GM19043 (cell line): ENCODE measurements around the gene EIF4G3.
"Not testable (repeated sequence)": the region's sequence is repeated elsewhere in the genome, so short reads cannot be mapped to it uniquely, and the experiment has no call there.

ENCODE experiments used
- ATAC-seq: cut with Tn5 transposase; IDR thresholded peaks from one replicate; pipeline ENCODE4 v1.9.1; 2021; ENCODE audit warnings: low read depth; ENCODE audit not compliant: unreplicated experiment

The EIF4G3 gene

GRCh38 chr1:20846461-20847374 is 330.0 kb downstream of the EIF4G3 start:
- ATAC-seq: no peak

GRCh38 chr1:20840731-20841130 is 336.0 kb downstream of the EIF4G3 start:
- ATAC-seq: no peak

GRCh38 chr1:20837554-20838192 is 339.0 kb downstream of the EIF4G3 start:
- no peak for ATAC-seq

- no peak for ATAC-seq
Observed at GRCh38 chr1:20836230-20836629, 340.5 kb downstream of the EIF4G3 start.

GRCh38 chr1:20834780-20835179 is 341.9 kb downstream of the EIF4G3 start:
- no peak for ATAC-seq

GRCh38 chr1:20834192-20834591 is 342.5 kb downstream of the EIF4G3 start:
- no peak for ATAC-seq

- no peak for ATAC-seq
Observed at GRCh38 chr1:20830378-20830777, 346.3 kb downstream of the EIF4G3 start.

GRCh38 chr1:20829946-20830345 is 346.8 kb downstream of the EIF4G3 start:
- no peak for ATAC-seq

- ATAC-seq: no peak
Observed at GRCh38 chr1:20829531-20829930, 347.2 kb downstream of the EIF4G3 start.

- ATAC-seq: no peak
Observed at GRCh38 chr1:20823845-20824244, 352.9 kb downstream of the EIF4G3 start.

- ATAC-seq: no peak
Observed at GRCh38 chr1:20821466-20821865, 355.2 kb downstream of the EIF4G3 start.

GRCh38 chr1:20819818-20820217 is 356.9 kb downstream of the EIF4G3 start:
- ATAC-seq: no peak

GRCh38 chr1:20814534-20814871 is 362.2 kb downstream of the EIF4G3 start:
- no peak for ATAC-seq

- no peak for ATAC-seq
Observed at GRCh38 chr1:20811916-20812315, 364.8 kb downstream of the EIF4G3 start.

GRCh38 chr1:20793236-20793635 is 383.5 kb downstream of the EIF4G3 start:
- ATAC-seq: no peak

GRCh38 chr1:20792196-20792595 is 384.5 kb downstream of the EIF4G3 start:
- no peak for ATAC-seq

- ATAC-seq: no peak
Observed at GRCh38 chr1:20790785-20791184, 385.9 kb downstream of the EIF4G3 start.

- ATAC-seq: not testable (repeated sequence)
Observed at GRCh38 chr1:20789598-20789997, 387.1 kb downstream of the EIF4G3 start.

GRCh38 chr1:20787840-20788795 is 388.6 kb downstream of the EIF4G3 start:
- ATAC-seq: no peak

GRCh38 chr1:20787029-20787839 is 389.5 kb downstream of the EIF4G3 start, which contains the start of gene HP1BP3:
HP1BP3 (minus strand) TSS chr1:20787307; CDS start chr1:20780440, 6,867 bp downstream.
- ATAC-seq: peak; percentile 36
